H9 (cell line): ENCODE results near the gene ARL8A. TPM values are rescaled to one million over a fixed set of nuclear protein-coding genes. Genes with fewer than 3 reads are reported as not detected.
A peak's percentile ranks its signal among the peaks of the same experiment; 100 is the strongest.

Experiments used
- DNase-seq: peaks from one replicate; pipeline ENCODE4 v3.0.0-alpha.2; 2017
- H2AFZ ChIP-seq: one replicate; pipeline ENCODE4 v1.6.1; 2013; ENCODE audit warnings: mild to moderate bottlenecking, low read length, control low read depth, moderate library complexity
- H2AK5ac ChIP-seq: 2 replicates; pipeline ENCODE4 v1.6.1; 2013; ENCODE audit warnings: low read length, control low read depth, mixed read lengths; ENCODE audit not compliant: insufficient read length
- H2BK120ac ChIP-seq: one replicate; pipeline ENCODE4 v1.6.1; 2013; ENCODE audit warnings: low read depth, mild to moderate bottlenecking, low read length, control low read depth, inconsistent platforms; ENCODE audit not compliant: poor library complexity, severe bottlenecking
- H2BK12ac ChIP-seq: 2 replicates; pipeline ENCODE4 v1.6.1; 2013; ENCODE audit warnings: low read length, control low read depth, mixed read lengths, low read depth; ENCODE audit not compliant: insufficient read length
- H2BK15ac ChIP-seq: 2 replicates; pipeline ENCODE4 v1.6.1; 2013; ENCODE audit warnings: low read depth, low read length, control low read depth
- H2BK20ac ChIP-seq: one replicate; pipeline ENCODE4 v1.6.1; 2013; ENCODE audit warnings: low read depth, mild to moderate bottlenecking, low read length, control low read depth, inconsistent platforms; ENCODE audit not compliant: poor library complexity, severe bottlenecking
- H2BK5ac ChIP-seq: 2 replicates; pipeline ENCODE4 v1.6.1; 2013; ENCODE audit warnings: low read length, control low read depth, mixed read lengths; ENCODE audit not compliant: insufficient read length
- H3K14ac ChIP-seq: 2 replicates; pipeline ENCODE4 v1.6.1; 2013; ENCODE audit warnings: low read length, control low read depth; ENCODE audit not compliant: insufficient read depth
- H3K18ac ChIP-seq: 2 replicates; pipeline ENCODE4 v1.6.1; 2013; ENCODE audit warnings: low read depth, mild to moderate bottlenecking, mixed read lengths, low read length, control low read depth; ENCODE audit not compliant: insufficient read length
- H3K23ac ChIP-seq: 2 replicates; pipeline ENCODE4 v1.6.1; 2013; ENCODE audit warnings: low read length, control low read depth, mixed read lengths, low read depth; ENCODE audit not compliant: insufficient read length
- H3K23me2 ChIP-seq: 2 replicates; pipeline ENCODE4 v1.6.1; 2013; ENCODE audit warnings: low read depth, mild to moderate bottlenecking, mixed read lengths, low read length, control low read depth; ENCODE audit not compliant: insufficient read length, poor library complexity, severe bottlenecking
- H3K27ac ChIP-seq: 2 replicates; pipeline ENCODE4 v1.5.1; 2013; ENCODE audit warnings: low read length, control low read depth, mixed read lengths, low read depth; ENCODE audit not compliant: insufficient read length
- H3K27me3 ChIP-seq: 2 replicates; pipeline ENCODE4 v1.6.1; 2013; ENCODE audit warnings: low read length, control low read depth, inconsistent platforms; ENCODE audit not compliant: insufficient read depth
- H3K4ac ChIP-seq: 2 replicates; pipeline ENCODE4 v1.6.1; 2013; ENCODE audit warnings: low read depth, mild to moderate bottlenecking, control low read depth, inconsistent platforms, low read length, moderate library complexity
- H3K4me1 ChIP-seq: 2 replicates; pipeline ENCODE4 v1.6.1; 2013; ENCODE audit warnings: low read length, control low read depth, inconsistent platforms; ENCODE audit not compliant: insufficient read depth
- H3K4me2 ChIP-seq: 2 replicates; pipeline ENCODE4 v1.6.1; 2013; ENCODE audit warnings: low read length, control low read depth, mixed read lengths; ENCODE audit not compliant: insufficient read length, insufficient read depth
- H3K56ac ChIP-seq: 2 replicates; pipeline ENCODE4 v1.6.1; 2013; ENCODE audit warnings: low read depth, mild to moderate bottlenecking, mixed read lengths, low read length, control low read depth; ENCODE audit not compliant: insufficient read length
- H3K79me1 ChIP-seq: 2 replicates; pipeline ENCODE4 v1.6.1; 2013; ENCODE audit warnings: low read depth, mild to moderate bottlenecking, moderate library complexity, low read length, control low read depth, inconsistent platforms; ENCODE audit not compliant: insufficient read depth, poor library complexity, severe bottlenecking
- H3K79me2 ChIP-seq: 2 replicates; pipeline ENCODE4 v1.6.1; 2013; ENCODE audit warnings: low read length, control low read depth, inconsistent platforms; ENCODE audit not compliant: insufficient read depth
- H3K9ac ChIP-seq: 2 replicates; pipeline ENCODE4 v1.6.1; 2013; ENCODE audit warnings: low read length, control low read depth, mixed read lengths; ENCODE audit not compliant: insufficient read length; ENCODE audit errors: extremely low read depth
- H3K9me3 ChIP-seq: one replicate; pipeline ENCODE4 v1.6.1; 2013; ENCODE audit warnings: low read depth, low read length, inconsistent platforms; ENCODE audit not compliant: control insufficient read depth
- H3T11ph ChIP-seq: one replicate; pipeline ENCODE4 v1.6.1; 2013; ENCODE audit warnings: mild to moderate bottlenecking, low read length, control low read depth, inconsistent platforms
- H4K20me1 ChIP-seq: one replicate; pipeline ENCODE4 v1.6.1; 2013; ENCODE audit not compliant: control insufficient read depth, insufficient read length, insufficient read depth
- H4K5ac ChIP-seq: 2 replicates; pipeline ENCODE4 v1.6.1; 2013; ENCODE audit warnings: low read depth, mild to moderate bottlenecking, mixed read lengths, low read length, control low read depth; ENCODE audit not compliant: insufficient read length
- H4K8ac ChIP-seq: replicated peaks from 2 replicates; pipeline ENCODE4 v1.6.1; 2013; ENCODE audit warnings: low read length, control low read depth, mixed read lengths, low read depth; ENCODE audit not compliant: insufficient read length
- H4K91ac ChIP-seq: 2 replicates; pipeline ENCODE4 v1.6.1; 2013; ENCODE audit warnings: low read depth, mild to moderate bottlenecking, moderate library complexity, mixed read lengths, low read length, control low read depth; ENCODE audit not compliant: insufficient read length
- H3K27ac Mint-ChIP-seq, 3 experiments: 2 replicates in 2 of 3; 3 replicates in 1 of 3; pipeline ENCODE4 v1.8.0; 2020 to 2021; ENCODE audit warnings: mixed read lengths in 3 of 3, mild to moderate bottlenecking in 1 of 3, moderate library complexity in 1 of 3
- H3K27me3 Mint-ChIP-seq: 2 replicates; pipeline ENCODE4 v1.8.0; 2021; ENCODE audit warnings: low read depth, mild to moderate bottlenecking, moderate library complexity, mixed read lengths
- H3K36me3 Mint-ChIP-seq, 3 experiments: 2 replicates in 2 of 3; 3 replicates in 1 of 3; pipeline ENCODE4 v1.8.0; 2020 to 2021; ENCODE audit warnings: low read depth in 3 of 3, mixed read lengths in 3 of 3; ENCODE audit not compliant: insufficient read depth in 1 of 3
- H3K4me1 Mint-ChIP-seq, 2 experiments: 2 replicates each; pipeline ENCODE4 v1.8.0; 2020; ENCODE audit warnings: mixed read lengths in 2 of 2
- H3K4me3 Mint-ChIP-seq, 2 experiments: 2 replicates in 1 of 2; 3 replicates in 1 of 2; pipeline ENCODE4 v1.8.0; 2020 to 2021; ENCODE audit warnings: mild to moderate bottlenecking in 2 of 2, mixed read lengths in 2 of 2, moderate library complexity in 1 of 2
- H3K9me3 Mint-ChIP-seq, 2 experiments: 2 replicates in 1 of 2; 3 replicates in 1 of 2; pipeline ENCODE4 v1.8.0; 2020; ENCODE audit warnings: mild to moderate bottlenecking in 2 of 2, mixed read lengths in 2 of 2, moderate library complexity in 1 of 2
- WGBS: extraction: QIAGEN DNeasy Blood & Tissue Kit; methylation state at CpG from one replicate; pipeline ENCODE4 v1.1.7; 2013; ENCODE audit warnings: missing lambda C conversion rate, low lambda C conversion rate, mixed read lengths; ENCODE audit not compliant: insufficient read length; ENCODE audit errors: extremely low coverage; 5-methylcytosine and 5-hydroxymethylcytosine counted together
- total RNA-seq: library from RNA; stranded (reverse); gene quantifications from 2 replicates; pipeline ENCODE4 v1.2.1, GENCODE V29; 2021
- TF ChIP-seq, protein P1 (sequence below): fragments of 200-600 bp; sonication (generic); conservative IDR thresholded peaks from 3 replicates; pipeline ENCODE4 v1.8.0; 2021; ENCODE audit warnings: antibody characterized with exemption, mild to moderate bottlenecking

Gene ARL8A
- total RNA-seq, 1 experiment from 2014 or later = 67.2 TPM

DNA sequence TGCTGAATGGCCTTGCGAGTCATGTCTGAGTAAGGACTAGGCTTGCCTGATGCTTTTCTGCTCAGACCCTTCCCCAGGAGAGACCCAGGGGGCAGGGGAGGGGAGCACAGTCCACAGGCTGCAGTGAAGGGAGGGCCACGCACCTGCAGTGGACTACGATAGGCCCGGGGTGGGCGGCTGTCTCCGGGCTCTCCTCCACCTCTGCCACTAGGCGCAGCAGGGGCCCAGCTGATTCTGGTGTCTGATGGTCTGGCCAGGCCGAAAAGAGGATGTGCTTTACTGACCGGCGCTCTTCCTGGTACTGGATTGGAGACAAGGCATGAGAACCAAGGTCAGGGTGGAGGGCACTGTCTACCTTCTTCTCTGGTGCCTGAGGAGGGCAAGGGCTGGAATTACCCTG, 7.9 kb upstream of the ARL8A start:
- no peak overlapping the region for H3K4ac ChIP-seq
- H2BK20ac ChIP-seq = no peak overlapping the region
- H2BK5ac ChIP-seq = no peak overlapping the region
- H3K27me3 ChIP-seq = no peaks in the 10 kb centered on the region; the same call in 1 of the 2 replicates
- no peak overlapping the region for H2AFZ ChIP-seq
- no peaks in the 10 kb centered on the region for H4K20me1 ChIP-seq
- no peaks in the 10 kb centered on the region for H3K79me2 ChIP-seq
- H3K23me2 ChIP-seq = no peaks in the 10 kb centered on the region
- no peak overlapping the region for H2BK12ac ChIP-seq
- peak; percentile 48 for DNase-seq
- H3K23ac ChIP-seq = no peak overlapping the region
- H4K5ac ChIP-seq = no peak overlapping the region
- no peak overlapping the region for H3K56ac ChIP-seq
- Mint-ChIP-seq H3K4me3 (no peak overlapping the region), H3K27me3 (peaks cover 7% of the 10 kb centered on the region), H3K27ac (no peak overlapping the region), H3K9me3 (no peaks in the 10 kb centered on the region), H3K4me1 (peaks cover 15 to 29% of the 10 kb centered on the region in 2 experiments), H3K36me3 (no peaks in the 10 kb centered on the region)
- H4K8ac ChIP-seq = no peak overlapping the region
- TF ChIP-seq, protein P1, sequence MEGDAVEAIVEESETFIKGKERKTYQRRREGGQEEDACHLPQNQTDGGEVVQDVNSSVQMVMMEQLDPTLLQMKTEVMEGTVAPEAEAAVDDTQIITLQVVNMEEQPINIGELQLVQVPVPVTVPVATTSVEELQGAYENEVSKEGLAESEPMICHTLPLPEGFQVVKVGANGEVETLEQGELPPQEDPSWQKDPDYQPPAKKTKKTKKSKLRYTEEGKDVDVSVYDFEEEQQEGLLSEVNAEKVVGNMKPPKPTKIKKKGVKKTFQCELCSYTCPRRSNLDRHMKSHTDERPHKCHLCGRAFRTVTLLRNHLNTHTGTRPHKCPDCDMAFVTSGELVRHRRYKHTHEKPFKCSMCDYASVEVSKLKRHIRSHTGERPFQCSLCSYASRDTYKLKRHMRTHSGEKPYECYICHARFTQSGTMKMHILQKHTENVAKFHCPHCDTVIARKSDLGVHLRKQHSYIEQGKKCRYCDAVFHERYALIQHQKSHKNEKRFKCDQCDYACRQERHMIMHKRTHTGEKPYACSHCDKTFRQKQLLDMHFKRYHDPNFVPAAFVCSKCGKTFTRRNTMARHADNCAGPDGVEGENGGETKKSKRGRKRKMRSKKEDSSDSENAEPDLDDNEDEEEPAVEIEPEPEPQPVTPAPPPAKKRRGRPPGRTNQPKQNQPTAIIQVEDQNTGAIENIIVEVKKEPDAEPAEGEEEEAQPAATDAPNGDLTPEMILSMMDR = no peak
- H3K27ac ChIP-seq = no peak overlapping the region
- H3K4me1 ChIP-seq = no peaks in the 10 kb centered on the region
- no peak overlapping the region for H3K18ac ChIP-seq
- no CpG with 5 or more reads among the region's 10 CpGs for WGBS
- H3K9ac ChIP-seq = no peak overlapping the region
- no peaks in the 10 kb centered on the region for H3K79me1 ChIP-seq
- no peak overlapping the region for H3K14ac ChIP-seq
- H2BK15ac ChIP-seq = no peak overlapping the region
- H4K91ac ChIP-seq = no peak overlapping the region
- H2AK5ac ChIP-seq = no peak overlapping the region
- no peak overlapping the region for H3K4me2 ChIP-seq
- H2BK120ac ChIP-seq = no peak overlapping the region
- no peak overlapping the region for H3T11ph ChIP-seq
- H3K9me3 ChIP-seq = no peaks in the 10 kb centered on the region
